ENCODE measurements around the gene C4orf50.

The C4orf50 gene

DNA sequence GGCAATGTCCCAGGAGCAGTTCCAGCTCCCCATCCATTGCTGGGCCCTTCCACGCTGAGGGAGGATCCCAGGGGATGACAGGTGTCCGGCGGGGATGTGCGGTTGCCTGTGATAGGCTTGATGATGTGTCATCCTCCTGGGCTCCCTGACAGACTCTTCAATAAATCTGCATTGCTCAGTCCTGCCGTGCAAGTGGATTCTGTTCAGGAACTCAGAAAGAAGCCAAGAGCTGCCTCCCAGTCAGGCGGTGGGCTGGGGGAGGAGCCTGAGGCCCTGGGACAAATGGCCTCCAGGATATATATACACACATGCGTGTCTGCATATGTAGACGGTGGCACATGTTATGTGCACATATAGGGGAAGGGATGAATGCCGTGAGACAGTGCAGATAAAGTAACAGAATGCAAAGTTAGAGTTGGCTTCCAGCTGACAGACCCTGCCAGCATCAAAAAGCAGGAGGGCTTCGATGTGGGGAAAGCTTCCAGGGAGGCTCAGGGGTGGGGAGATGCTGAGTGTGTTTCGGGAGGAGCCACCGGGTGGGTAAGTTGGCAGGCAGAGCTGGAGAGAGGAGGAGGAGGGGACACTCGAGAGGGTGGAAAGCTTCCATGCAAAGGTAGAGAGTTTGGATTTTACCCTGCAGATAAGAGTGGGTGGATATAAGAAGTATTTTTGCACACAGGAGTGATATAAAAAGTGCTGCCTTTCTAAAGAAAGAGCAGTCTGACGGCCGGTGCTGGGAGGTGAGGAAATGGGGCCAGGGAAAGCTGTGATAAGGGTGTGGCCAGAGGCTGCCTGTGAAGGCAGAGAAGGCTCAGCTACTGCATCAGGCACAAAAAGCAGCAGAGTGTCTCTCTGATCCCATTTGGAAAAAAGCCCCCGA is 96.9 kb downstream of the C4orf50 start:
- DNase-seq (ENCODE audit: low read depth in 3 of 3) = no peak

DNA sequence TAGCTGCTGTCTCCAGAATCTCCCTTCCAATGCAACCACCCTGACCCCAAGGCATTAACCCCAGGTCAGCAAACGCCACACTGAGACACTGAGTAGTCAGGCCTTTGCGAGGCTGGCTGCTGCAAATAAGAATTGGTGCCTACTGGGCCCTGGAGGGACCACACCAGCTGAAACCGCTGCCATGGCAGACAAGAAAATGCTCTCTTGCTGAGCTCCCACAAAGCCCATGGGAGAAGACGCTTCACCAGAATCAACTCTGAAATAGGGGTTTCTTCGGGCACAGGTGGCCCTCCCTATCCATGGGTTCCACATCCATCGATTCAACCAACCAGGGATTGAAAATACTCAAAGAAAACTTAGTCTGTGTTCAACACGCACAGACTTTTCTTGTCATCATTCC is 98.7 kb downstream of the C4orf50 start:
- no peak for DNase-seq (ENCODE audit: low read depth in 3 of 3)

DNA sequence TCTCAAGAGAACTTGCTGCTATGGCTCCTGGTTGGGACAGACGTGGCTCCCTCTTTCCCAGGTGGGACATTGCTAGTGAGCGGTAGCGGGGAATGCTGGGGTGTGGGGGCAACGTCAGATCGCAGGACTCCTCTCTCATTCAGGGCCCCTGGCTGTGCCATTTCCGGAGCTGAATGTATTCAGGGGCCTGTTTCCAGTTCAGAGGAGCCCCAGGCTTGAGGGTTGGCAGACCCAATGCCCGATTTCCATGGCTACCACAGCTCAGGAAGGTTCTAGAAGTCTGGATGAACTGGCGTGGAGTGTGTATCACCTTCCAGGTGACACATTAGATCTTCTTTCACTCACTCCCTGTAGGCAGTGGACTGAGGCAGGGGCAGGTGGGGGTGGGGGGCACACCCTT is 99.2 kb downstream of the C4orf50 start:
- DNase-seq (ENCODE audit: low read depth in 3 of 3) = no peak

DNA sequence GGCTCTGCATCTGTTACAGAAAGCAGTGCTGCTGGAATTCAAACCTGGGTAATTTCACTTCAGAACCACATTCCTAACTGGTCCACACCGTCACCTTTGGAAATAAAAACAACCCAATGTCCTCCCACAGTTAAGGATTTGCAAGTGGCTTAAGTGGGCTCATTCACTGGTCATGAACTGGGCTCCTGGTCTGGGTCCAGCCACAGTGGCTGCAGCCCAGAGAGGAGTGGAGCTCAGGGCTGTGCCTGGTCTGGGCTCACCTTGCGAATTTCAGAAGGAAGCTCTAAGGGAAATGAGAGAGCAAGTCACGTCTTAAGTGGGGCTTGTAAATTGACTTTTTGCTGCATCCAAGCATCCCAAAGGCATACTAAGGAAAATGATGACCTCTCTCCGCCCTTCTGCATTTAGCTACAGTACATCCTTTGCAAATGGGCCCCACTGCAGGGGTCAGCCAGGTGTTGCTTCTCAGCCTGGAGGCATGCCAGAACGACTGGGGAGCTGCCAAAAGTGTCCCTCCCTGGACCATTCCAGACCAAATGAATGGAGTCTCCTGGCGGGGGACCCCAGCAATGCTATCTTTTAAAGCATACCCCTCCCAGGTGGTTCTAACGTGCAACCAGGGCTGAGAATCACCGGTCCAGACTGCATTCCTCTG is 99.8 kb downstream of the C4orf50 start:
- DNase-seq (ENCODE audit: low read depth in 3 of 3) = no peak

DNA sequence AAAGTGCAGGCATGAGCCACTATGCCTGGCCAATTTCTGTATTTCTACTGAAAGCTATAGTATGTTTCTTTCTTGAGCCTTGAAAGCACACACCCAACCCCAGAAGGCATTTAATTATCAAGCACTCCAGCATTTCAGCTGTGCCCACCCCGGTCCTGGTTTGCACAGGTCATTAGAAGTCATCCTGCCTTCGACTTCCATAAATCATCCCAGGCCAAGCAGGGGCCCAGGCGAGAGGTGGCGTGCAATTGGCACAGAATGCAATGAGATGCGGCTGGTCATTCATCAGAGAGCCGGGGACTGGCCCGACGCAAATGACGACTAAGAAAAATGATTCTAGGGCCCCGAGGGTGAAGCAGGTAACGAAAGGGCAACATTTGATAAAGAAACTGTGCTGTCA is 100.6 kb downstream of the C4orf50 start:
- DNase-seq (ENCODE audit: low read depth in 3 of 3) = no peak

DNA sequence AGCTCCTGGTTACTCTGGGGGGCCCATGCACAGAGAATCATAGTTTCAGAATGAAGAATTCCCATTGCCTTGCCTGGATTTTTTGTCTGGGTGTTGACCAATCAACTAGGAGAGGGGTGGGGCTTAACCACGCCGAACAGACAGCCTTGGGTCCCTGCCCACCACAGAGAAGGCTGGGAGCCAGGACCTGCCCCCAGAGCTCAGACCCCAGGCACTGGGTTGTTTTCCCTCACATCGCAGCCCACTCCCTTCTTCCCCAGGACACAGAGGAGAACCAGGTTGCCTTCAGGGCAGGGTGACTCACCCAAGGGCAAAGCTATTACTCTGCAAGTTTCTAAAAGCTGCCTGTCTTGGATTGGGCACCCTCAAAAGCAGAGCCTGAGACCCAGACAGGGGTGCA is 102.0 kb downstream of the C4orf50 start:
- DNase-seq (ENCODE audit: low read depth in 3 of 3) = no peak

DNA sequence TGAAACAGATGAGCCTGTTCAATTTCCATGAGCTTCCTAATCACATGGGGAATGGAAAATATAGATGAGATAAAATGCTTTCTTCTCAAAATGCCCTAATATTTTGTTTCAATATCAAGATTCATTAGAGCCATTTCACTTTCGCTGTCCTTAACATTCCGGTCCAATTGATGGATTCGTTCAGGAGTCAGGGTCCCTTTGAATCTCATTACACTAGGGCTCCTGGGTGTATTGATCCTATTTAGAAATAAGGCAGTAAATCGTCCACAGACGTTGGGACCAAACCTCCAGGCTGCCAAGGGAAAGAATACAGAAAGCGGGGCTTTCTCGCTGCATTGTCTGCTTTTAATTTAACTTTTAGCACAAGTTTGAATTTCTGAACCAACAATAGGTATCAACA is 104.8 kb downstream of the C4orf50 start:
- no peak for DNase-seq (ENCODE audit: low read depth in 3 of 3)

DNA sequence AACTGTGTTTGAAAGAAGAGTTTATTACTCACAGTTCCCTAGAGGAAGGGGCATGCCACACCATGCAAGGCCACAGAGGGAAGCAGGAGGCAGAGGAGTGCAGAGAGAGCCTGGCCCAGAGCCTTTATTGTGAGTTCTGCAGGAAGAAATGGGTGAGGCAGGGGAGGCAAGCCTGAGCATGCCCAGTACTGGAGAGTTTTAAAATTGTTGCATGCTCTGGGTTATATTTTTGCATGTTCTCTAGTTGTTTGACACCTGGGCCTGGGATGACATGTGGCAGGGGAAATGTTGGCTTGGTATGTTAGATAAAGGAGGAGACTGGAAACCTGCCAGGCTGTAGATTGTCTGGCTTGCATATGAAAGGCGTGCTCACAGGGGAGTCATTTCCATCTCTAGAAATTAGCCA is 105.6 kb downstream of the C4orf50 start:
- DNase-seq (ENCODE audit: low read depth in 3 of 3) = no peak

DNA sequence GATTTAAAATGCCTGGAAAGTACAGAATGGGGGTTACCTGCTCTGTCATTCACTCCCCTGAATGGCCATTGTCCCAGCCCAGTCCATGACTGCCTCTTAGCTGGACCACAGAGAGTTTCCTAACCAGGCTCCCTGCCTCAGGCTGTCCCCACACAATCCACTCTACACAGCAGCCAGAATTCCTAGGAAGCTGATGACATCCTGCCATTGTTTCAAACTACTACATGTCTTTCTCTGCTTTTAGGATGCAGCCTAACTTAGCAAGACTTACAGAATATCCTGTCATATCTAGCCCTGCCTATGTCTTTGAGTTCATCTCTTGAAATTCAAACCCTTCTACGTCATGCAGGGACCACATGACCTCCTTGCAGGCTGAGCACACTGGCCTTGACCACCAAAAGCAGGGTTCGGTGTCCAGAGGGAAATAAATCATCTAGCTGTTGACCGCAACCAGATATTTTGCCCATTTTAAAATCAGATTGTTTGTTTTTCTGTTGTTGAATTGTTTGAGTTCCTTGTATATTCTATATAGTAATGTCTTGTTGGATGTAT is 109.3 kb downstream of the C4orf50 start:
- no peak for DNase-seq (ENCODE audit: low read depth in 3 of 3)

DNA sequence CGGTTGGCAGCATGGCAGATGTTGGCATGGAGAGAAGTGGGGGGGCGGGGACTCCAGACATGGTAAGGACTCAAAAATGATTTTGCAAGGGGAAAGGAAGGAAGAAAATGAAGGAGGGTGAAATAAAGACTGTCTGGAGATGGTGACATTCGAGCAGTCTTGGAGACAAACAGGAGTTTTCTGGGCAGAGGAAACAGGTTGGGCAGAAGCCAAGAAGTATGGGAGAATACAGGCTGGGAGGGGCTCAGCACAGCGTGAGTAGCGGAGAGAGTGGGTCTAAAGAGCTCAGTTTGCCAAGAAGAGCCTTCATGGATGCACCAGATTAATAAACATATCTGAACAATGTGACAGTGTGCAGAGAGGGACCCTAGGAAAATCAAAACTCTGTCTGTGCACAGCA is 112.0 kb downstream of the C4orf50 start:
- DNase-seq (ENCODE audit: low read depth in 3 of 3) = no peak

DNA sequence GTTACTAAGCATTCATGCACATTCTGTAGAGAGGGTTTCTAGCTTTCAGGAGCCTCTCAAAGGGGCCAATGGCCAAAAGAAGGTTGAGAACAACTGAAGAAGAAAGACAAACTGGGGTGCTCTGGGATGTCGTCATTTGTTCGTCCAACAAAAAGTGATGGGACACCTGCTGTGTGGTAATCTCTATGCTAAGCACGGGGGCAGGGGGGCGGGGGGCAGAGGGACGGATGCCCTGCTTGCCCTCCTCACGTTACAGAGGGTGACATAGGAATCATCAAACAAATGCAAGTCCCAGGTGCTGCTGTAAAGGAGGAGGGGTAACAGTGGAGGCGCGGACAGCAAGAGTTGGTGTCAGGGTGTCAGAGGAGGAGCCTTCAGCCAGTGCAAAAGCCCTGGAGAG is 112.5 kb downstream of the C4orf50 start:
- no peak for DNase-seq (ENCODE audit: low read depth in 3 of 3)

DNA sequence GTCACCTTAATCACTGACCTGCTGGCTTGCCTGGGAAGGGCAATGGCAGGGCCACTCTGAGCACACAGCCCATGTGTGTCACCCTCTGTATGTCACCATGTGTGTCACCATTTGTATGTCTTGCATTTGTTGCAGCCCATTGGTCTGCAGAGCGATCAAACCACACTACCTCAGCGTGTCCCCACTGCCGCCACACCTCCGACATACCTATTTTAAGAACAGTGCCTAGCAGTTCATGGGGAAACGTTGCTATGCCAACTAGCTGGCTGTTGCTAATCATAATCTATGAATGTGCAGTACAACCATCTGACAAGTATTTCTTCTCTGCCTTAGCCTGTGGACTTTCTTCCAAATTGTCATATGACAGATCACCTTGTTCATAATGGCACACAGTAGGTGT is 117.4 kb downstream of the C4orf50 start:
- DNase-seq (ENCODE audit: low read depth in 3 of 3) = no peak

DNA sequence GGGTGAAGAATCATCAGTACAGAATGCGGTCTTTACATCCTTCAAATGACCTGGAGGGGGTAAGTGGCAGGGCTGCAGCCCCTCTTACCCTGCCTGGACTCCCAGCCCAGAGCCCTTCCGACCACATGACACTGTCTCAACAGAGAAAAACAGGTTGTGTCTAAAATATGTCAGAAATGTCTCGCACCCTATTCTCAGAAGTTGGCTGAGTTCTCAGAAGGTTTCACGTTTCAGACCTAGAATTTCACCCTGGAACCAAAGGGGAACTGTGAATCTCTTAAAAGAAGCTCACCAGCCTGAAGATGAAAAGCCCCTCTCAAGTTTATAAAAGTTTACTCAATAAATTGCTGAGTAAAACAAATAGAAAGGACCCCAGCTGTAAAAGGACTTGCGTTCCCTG is 118.3 kb downstream of the C4orf50 start:
- DNase-seq (ENCODE audit: low read depth in 3 of 3) = no peak

DNA sequence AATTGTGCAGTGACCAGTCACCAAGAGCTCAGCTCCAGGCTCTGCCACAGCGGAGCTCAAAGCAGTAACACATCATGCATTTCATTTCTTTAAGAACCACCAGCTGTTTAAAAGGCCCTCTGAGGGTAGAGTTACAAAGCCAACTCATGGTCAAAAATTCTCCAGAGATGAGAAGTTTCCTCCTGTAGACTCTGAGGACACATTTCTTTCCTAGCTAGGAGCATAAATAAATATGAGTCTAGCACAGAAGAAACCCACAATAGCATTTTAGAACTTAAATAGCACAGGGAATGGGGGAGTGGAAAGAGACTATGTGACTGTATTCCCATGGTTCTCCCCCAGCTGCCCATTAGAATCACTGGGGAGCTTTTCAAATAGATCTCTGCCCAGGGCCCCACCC is 118.8 kb downstream of the C4orf50 start:
- no peak for DNase-seq (ENCODE audit: low read depth in 3 of 3)

DNA sequence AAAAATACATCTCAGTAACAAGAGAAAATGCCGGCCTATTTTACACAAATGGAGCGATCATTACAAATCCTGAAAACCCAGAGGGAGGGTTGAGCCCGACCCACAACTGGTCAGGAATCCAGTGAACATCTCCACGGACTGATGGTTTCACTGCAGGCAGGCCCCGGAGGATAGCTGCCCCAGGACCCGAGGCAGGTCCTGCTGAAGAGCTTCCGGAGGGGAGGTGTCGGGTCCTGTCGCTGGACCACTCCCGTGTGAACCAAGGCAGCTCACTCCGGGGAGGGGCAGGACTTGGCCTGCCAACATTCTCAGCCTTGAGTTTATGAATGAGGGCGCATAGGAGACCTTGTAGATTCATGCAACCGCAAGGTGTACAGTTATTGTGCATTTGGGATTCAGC is 120.6 kb downstream of the C4orf50 start:
- no peak for DNase-seq (ENCODE audit: low read depth in 3 of 3)

DNA sequence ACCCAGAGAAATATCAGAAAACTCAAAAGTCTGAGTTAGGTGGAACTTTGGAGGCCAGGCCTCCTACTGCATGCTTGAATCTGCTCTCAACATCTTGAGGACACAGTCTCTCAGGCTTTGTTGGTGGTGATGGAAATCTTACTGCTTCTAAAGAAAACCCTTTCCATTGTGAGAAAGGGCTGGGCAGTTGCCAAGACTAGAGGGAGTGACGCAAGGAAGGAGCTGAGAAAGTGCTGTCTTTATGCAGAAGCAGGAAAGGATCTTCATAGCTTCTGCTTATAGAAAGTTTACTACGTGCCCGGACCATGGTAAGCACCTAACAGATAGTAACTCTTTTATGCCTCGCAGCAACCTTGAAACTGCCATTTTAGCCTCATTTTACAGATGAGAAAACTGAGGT is 122.9 kb downstream of the C4orf50 start:
- no peak for DNase-seq (ENCODE audit: low read depth in 3 of 3)

DNA sequence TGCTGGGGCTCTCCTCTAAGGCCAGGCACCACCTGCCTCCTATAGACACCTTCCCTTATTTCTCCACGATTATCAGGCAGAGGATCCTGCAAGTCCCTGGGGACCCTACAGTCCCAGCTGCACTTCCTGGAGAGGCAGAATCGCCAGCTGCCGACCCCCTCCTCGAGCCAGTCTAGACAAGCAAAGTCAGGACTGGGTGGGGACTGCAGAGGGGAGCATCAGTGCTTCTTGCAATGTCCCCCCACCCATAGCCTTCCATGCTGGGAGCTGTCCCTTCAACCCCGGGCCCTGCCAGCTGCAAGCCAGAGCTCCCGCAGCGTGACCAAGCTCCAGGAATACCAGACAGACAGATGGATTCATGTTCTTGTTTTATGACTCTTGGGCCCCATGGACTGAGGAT is 124.0 kb downstream of the C4orf50 start:
- no peak for DNase-seq (ENCODE audit: low read depth in 3 of 3)

DNA sequence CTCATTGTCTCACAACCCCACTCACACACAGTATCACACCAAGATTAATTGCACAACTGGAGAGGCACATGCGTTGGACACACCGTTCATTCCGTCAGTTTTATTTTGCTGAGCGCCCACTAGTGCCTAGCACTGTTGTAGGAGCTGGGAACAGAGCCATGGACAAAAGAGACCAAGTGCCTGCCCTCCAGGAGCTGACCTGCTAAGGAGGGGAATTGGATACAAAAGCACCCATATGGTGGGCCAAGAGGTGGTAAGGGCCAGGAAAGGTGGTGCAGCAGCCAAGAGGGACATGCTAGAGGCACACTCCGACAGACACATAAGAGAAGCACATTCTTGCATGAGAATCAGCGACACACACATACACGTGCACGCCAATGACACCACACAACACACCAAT is 124.6 kb downstream of the C4orf50 start:
- no peak for DNase-seq (ENCODE audit: low read depth in 3 of 3)

DNA sequence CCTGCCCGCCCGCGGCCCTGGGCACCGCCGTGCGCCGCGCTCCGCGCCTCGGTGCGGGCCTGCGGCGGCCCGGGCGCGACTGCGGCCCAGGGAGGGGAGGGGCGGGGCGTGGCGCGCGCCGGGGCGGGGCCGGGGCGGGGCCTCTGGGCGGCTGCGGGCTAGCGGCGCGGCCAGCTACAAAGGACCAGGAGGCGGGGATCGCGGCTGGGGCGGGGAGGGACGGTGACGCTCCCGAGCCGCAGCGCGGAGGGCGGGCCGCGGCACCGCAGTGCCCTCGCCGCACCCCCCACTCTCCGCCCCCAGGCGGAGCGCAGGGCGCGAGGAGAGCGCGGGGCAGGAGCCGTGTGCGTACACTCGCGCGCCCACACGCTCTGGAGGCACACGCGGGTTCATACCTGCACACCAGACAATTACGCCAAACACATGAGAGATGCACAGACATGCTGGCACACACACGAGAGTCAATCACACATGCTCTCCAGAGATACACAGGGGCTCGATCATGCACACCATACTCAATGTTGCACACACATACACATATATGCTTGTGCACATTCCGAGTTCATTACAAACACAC is 125.1 kb downstream of the C4orf50 start, which contains the start of gene CRMP1:
Gene CRMP1, minus strand, starts transcription at position 83 of the 577 bp plus-strand sequence. CDS start 117 bp downstream, outside the sequence.
- no peak for DNase-seq (ENCODE audit: low read depth in 3 of 3)

DNA sequence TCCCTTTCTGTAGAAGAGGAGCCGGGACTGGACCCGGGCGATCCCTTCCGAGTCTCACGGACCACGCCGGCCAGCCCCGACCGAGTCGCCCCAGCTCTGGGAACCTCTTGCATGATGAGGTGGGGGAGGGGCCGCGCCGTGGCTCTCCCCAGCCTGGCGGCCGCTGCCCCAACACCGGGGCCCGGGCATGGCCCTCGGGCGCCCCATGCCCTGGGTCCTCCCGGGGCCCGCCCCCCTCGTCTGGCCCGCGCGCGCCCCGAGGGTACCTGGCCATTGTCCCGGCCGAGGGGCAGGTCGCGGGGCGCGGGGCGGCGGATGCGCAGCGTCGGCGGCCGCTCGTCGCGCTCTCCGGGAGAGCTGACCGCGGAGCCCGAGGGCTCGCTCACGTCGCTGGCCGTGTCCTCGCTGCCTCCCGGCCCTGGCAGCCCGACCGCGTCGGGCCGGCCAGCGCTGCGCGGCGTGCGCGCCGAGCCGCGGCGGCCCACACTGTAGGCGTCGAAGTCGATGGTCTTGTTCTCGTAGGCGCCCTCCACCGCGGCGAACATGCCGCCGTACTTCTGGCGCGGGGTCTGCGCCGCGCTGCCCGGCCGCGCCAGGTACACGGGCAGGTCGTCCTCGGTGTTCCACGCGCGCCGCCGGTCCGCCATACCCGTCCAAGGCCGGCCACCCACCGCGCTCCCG is 125.8 kb downstream of the C4orf50 start:
- no peak for DNase-seq (ENCODE audit: low read depth in 3 of 3)

DNA sequence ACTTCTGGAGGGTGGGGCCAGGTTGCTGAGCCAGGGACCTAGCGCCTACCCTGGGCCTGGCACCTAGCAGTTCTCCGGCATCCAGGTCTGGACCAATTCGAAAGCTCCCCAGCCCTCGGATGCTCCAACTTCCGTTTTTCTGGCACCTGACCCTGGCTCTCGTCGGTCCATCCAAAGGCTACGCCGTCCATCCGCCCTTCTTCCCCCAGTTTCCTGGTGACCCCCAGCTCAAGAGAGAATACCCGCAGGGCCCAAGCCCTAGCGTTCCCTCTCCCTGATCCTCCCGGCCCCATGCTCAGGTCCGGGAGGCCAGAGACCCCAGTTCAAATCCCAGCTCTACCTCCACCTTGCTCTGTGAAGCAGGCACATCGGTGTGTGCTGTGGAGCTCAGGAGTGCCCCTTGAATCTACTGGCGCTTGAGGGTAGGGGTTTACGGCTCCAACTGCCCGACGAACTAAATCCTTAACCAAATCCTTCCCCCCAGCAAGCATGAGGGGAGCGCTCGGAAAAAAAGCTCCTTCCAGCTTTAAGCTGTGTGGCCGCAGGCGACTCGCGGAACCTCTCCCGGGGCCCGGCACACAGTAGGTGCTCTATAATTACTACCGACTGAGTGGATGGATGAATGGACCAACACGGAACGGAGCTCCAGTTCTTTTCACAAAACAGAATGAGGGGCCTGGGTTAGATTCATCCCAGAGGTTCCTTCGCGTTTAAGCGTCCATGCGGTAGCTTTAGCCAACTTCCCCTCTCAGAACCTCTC is 126.5 kb downstream of the C4orf50 start:
- no peak for DNase-seq (ENCODE audit: low read depth in 3 of 3)

All from stimulated activated CD4-positive, alpha-beta T cell treated with anti-CD3 and anti-CD28 coated beads, TNF-alpha, amount 100 ng/mL, for 24 hours (primary cell).